Measurements from ENCODE around the gene METTL26.

GRCh38 chr16:592518-593306, 43.4 kb downstream of the METTL26 start:
- no peak for TF ChIP-seq CTCF (IDR thresholded peaks at IDR 0.05)
- TF ChIP-seq POLR2A (IDR thresholded peaks at IDR 0.05): no peak
- TF ChIP-seq EP300 (IDR thresholded peaks at IDR 0.05; ENCODE audit: low read depth): no peak

Measured in transverse colon (tissue), 3 donors.